HepG2 (cell line): Measurements from ENCODE around the gene SECTM1. TPM values are rescaled to one million over a fixed set of nuclear protein-coding genes. Genes with fewer than 3 reads are reported as not detected.

Source experiments
- BHLHE40 ChIP-seq: IDR thresholded peaks from 2 replicates; pipeline ENCODE4 v1.6.1; 2011; ENCODE audit warnings: low read length, improper control_type of control experiment
- CEBPB ChIP-seq: IDR thresholded peaks from 2 replicates; pipeline ENCODE4 v1.6.1; 2011; ENCODE audit warnings: low read depth, low read length, improper control_type of control experiment, borderline replicate concordance
- CEBPG ChIP-seq: IDR thresholded peaks from 2 replicates; pipeline ENCODE4 v1.6.1; 2016
- FOXC1 ChIP-seq: sonication (generic); formaldehyde crosslinking; IDR thresholded peaks from 2 replicates; pipeline ENCODE4 v1.8.0; 2022; ENCODE audit warnings: mild to moderate bottlenecking, missing genetic modification reagents, borderline replicate concordance
- GZF1 ChIP-seq: sonication (generic); formaldehyde crosslinking; IDR thresholded peaks from 2 replicates; pipeline ENCODE4 v1.5.1; 2020; ENCODE audit warnings: mild to moderate bottlenecking, missing genetic modification reagents
- HMGXB3 ChIP-seq: sonication (generic); formaldehyde crosslinking; IDR thresholded peaks from 2 replicates; pipeline ENCODE4 v1.4.0; 2020; ENCODE audit warnings: missing genetic modification reagents, borderline replicate concordance
- KDM6A ChIP-seq: IDR thresholded peaks from 2 replicates; pipeline ENCODE4 v1.6.1; 2016; ENCODE audit warnings: low read depth
- KLF13 ChIP-seq: sonication (generic); formaldehyde crosslinking; IDR thresholded peaks from 2 replicates; pipeline ENCODE4 v1.4.0; 2020; ENCODE audit warnings: mild to moderate bottlenecking, missing genetic modification reagents
- LRRFIP1 ChIP-seq: sonication (generic); formaldehyde crosslinking; conservative IDR thresholded peaks from 2 replicates; pipeline ENCODE4 v1.4.0; 2020; ENCODE audit warnings: missing genetic modification reagents
- NCOA2 ChIP-seq: sonication (generic); formaldehyde crosslinking; IDR thresholded peaks from 2 replicates; pipeline ENCODE4 v1.8.0; 2022; ENCODE audit warnings: inconsistent platforms
- POGZ ChIP-seq: sonication (generic); formaldehyde crosslinking; IDR thresholded peaks from 2 replicates; pipeline ENCODE4 v1.4.0; 2020; ENCODE audit warnings: mild to moderate bottlenecking, missing genetic modification reagents
- SAP130 ChIP-seq: IDR thresholded peaks from 2 replicates; pipeline ENCODE4 v1.6.1; 2016; ENCODE audit warnings: low read depth
- SP1 ChIP-seq, 2 experiments: fragments of 450-650 bp in 1 of 2; sonication (generic) in 1 of 2; formaldehyde crosslinking in 1 of 2; IDR thresholded peaks; 2 replicates each; pipeline versions ENCODE4 v1.4.0 to v1.6.1; 2016 to 2020; ENCODE audit warnings: missing genetic modification reagents in 1 of 2
- SRY ChIP-seq: sonication (generic); formaldehyde crosslinking; IDR thresholded peaks from 2 replicates; pipeline ENCODE4 v1.8.0; 2022; ENCODE audit warnings: mild to moderate bottlenecking, missing genetic modification reagents
- TBX2 ChIP-seq: sonication (generic); formaldehyde crosslinking; IDR thresholded peaks from 2 replicates; pipeline ENCODE4 v1.5.0; 2020; ENCODE audit warnings: missing genetic modification reagents, mild to moderate bottlenecking, borderline replicate concordance
- ZMYM4 ChIP-seq: sonication (generic); formaldehyde crosslinking; IDR thresholded peaks from 2 replicates; pipeline ENCODE4 v1.8.1; 2023; ENCODE audit warnings: mild to moderate bottlenecking, missing genetic modification reagents
- ZNF383 ChIP-seq: sonication (generic); formaldehyde crosslinking; IDR thresholded peaks from 2 replicates; pipeline ENCODE4 v1.4.0; 2020; ENCODE audit warnings: missing genetic modification reagents, mild to moderate bottlenecking, borderline replicate concordance
- ZNF460 ChIP-seq: sonication (generic); formaldehyde crosslinking; IDR thresholded peaks from 2 replicates; pipeline ENCODE4 v1.5.1; 2020; ENCODE audit warnings: missing genetic modification reagents, mild to moderate bottlenecking, borderline replicate concordance
- ZNF549 ChIP-seq: sonication (generic); formaldehyde crosslinking; IDR thresholded peaks from 2 replicates; pipeline ENCODE4 v1.5.0; 2020; ENCODE audit warnings: missing genetic modification reagents
- ZNF569 ChIP-seq: sonication (generic); formaldehyde crosslinking; IDR thresholded peaks from 2 replicates; pipeline ENCODE4 v1.5.0; 2020; ENCODE audit warnings: mild to moderate bottlenecking, missing genetic modification reagents, moderate library complexity, borderline replicate concordance
- ZNF781 ChIP-seq: sonication (generic); formaldehyde crosslinking; IDR thresholded peaks from 2 replicates; pipeline ENCODE4 v1.5.1; 2020; ENCODE audit warnings: borderline replicate concordance, mild to moderate bottlenecking, missing genetic modification reagents; ENCODE audit errors: not compliant biosample characterization
- polyA plus RNA-seq, 8 experiments: library from polyadenylated mRNA; depleted of rRNA in 3 of 8; stranded (reverse) in 7 of 8; unstranded in 1 of 8; fragments of >200 nt; fragmentation: Illumina TruSeq in 4 of 8; extraction: Trizol in 4 of 8; gene quantifications; 2 replicates each; pipeline versions ENCODE4 v1.2.1 to v1.2.3, GENCODE V29; 2011 to 2016; ENCODE audit warnings: low read depth in 4 of 8, missing spikeins in 1 of 8, mixed read lengths in 1 of 8; ENCODE audit not compliant: insufficient read depth in 1 of 8
- total RNA-seq, 5 experiments: library from RNA; depleted of rRNA; stranded (reverse); fragments of >200 nt; fragmentation: Illumina TruSeq; extraction: Trizol; gene quantifications; 2 replicates each; pipeline ENCODE4 v1.2.3, GENCODE V29; 2016; ENCODE audit warnings: low read depth in 1 of 5
- TF ChIP-seq, protein P1 (sequence below): sonication (generic); formaldehyde crosslinking; IDR thresholded peaks from 2 replicates; pipeline ENCODE4 v1.5.0; 2020; ENCODE audit warnings: missing genetic modification reagents

Gene SECTM1
- total and polyA plus RNA-seq, 2 of the 13 experiments (the other 11 are each of a cell fraction or from before 2014, with no cell fraction given), result 3.5 to 5.3 TPM

DNA sequence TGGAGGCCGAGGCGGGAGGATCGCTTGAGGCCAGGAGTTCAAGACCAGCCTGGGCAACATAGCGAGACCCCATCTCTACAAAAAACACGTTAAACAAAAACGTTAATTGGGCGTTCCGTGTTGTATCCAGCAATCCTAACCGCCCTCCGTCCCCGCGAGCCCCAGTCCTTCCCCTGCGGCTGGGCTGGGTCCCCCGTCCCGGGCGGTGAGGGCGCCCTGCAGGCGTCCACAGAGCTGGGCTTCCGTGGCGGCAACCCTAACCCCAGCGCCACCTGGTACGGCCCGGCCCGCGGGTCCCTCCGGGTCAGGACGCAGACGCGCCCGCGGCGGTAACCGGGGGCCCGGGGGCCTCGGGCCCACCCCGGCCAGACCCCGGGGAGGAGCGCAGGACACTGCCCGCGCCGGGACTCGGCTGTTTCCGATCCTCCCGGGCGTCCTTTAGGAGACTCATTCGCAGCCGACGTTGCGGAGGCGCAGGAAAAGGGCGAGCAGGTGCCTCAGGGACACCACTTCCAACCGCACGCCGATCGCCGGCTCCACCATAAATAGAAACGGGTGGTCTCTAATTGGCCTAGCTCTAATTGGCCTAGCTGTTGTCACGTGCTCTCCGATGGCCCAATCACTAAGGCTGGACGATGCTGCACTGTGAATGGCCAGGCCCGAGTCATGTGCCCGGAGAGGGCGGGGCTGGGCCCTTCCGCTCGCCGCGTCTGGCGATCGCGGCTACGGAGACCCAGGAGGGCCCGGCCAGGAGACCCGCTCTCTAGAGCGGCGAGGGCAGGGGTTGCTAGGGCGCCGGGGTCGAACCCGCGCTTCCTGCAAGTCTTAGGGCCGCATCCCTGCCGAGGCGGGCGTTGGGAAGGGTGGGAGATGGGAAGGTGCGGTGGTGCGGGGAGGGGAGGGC, 41.1 kb downstream of the SECTM1 start (continued):
- no peak for TF ChIP-seq LRRFIP1
- peak; percentile 53 for TF ChIP-seq TBX2
- no peak for TF ChIP-seq HMGXB3 (CRISPR knock-in tag)
- 0 out of 2 replicates have a peak, but pooled peaks have one; percentile 15 for TF ChIP-seq ZNF383 (CRISPR knock-in tag)
- TF ChIP-seq POGZ (CRISPR knock-in tag), result no peak
- TF ChIP-seq KLF13, result no peak
- TF ChIP-seq ZMYM4 (CRISPR knock-in tag), result peak; percentile 90
- peak; percentile 94 for TF ChIP-seq SRY
- no peak for TF ChIP-seq ZNF569
- peak; percentile 24 for TF ChIP-seq ZNF781 (CRISPR knock-in tag)
- peak; percentile 99 for TF ChIP-seq FOXC1
- TF ChIP-seq BHLHE40, result peak; percentile 85
- TF ChIP-seq NCOA2 (CRISPR knock-in tag), result peak; percentile 34
- 0 out of 2 replicates have a peak, but pooled peaks have one; percentile 49 for TF ChIP-seq GZF1 (CRISPR knock-in tag)
- TF ChIP-seq SP1 (IDR thresholded peaks at IDR 0.05), result no peak
- TF ChIP-seq SP1 (CRISPR knock-in tag; IDR thresholded peaks at IDR 0.05), result peak; percentile 87
- no peak for TF ChIP-seq ZNF549 (CRISPR knock-in tag)
- no peak; the same call in 1 of the 2 replicates for TF ChIP-seq CEBPB
- peak; percentile 54; the same call in 1 of the 2 replicates for TF ChIP-seq CEBPG (CRISPR knock-in tag)
- 0 out of 2 replicates have a peak, but pooled peaks have one; percentile 7 for TF ChIP-seq KDM6A (CRISPR knock-in tag)
- TF ChIP-seq ZNF460, result no peak; the same call in 1 of the 2 replicates
- peak; percentile 90 for TF ChIP-seq SAP130 (CRISPR knock-in tag)
- TF ChIP-seq, protein P1, sequence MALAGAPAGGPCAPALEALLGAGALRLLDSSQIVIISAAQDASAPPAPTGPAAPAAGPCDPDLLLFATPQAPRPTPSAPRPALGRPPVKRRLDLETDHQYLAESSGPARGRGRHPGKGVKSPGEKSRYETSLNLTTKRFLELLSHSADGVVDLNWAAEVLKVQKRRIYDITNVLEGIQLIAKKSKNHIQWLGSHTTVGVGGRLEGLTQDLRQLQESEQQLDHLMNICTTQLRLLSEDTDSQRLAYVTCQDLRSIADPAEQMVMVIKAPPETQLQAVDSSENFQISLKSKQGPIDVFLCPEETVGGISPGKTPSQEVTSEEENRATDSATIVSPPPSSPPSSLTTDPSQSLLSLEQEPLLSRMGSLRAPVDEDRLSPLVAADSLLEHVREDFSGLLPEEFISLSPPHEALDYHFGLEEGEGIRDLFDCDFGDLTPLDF, result peak; percentile 20; the same call in 1 of the 2 replicates
